Smooth muscle cell (in vitro differentiated cells): ENCODE measurements around the gene STAT6. TPM values are rescaled to one million over a fixed set of nuclear protein-coding genes. Genes with fewer than 3 reads are reported as not detected.
A peak's percentile ranks its signal among the peaks of the same experiment; 100 is the strongest.

Experiments
- DNase-seq: peaks from one replicate; lab custom pipeline; 2025; ENCODE audit not compliant: unreplicated experiment; lab: John Stamatoyannopoulos, UW
- H2AFZ ChIP-seq: fragments of 200-600 bp; sonication (generic); 2 replicates; pipeline ENCODE4 v1.6.0; 2016; ENCODE audit warnings: antibody characterized with exemption, low read depth, mild to moderate bottlenecking
- H3F3A ChIP-seq: fragments of 200-600 bp; sonication (generic); 2 replicates; pipeline ENCODE4 v1.6.0; 2017; ENCODE audit warnings: antibody characterized with exemption, low read depth
- H3K27ac ChIP-seq: fragments of 200-600 bp; sonication (generic); 2 replicates; pipeline ENCODE4 v1.5.1; 2016; ENCODE audit warnings: low read depth, mild to moderate bottlenecking
- H3K27me3 ChIP-seq: fragments of 200-600 bp; sonication (generic); 2 replicates; pipeline ENCODE4 v1.6.1; 2016; ENCODE audit warnings: low read depth, mild to moderate bottlenecking
- H3K36me3 ChIP-seq: fragments of 200-600 bp; sonication (generic); 2 replicates; pipeline ENCODE4 v1.5.1; 2016; ENCODE audit warnings: low read depth
- H3K4me1 ChIP-seq: fragments of 200-600 bp; sonication (generic); 2 replicates; pipeline ENCODE4 v1.5.1; 2016; ENCODE audit warnings: low read depth
- H3K4me2 ChIP-seq: fragments of 200-600 bp; sonication (generic); 2 replicates; pipeline ENCODE4 v1.6.0; 2016; ENCODE audit warnings: mild to moderate bottlenecking
- H3K4me3 ChIP-seq: fragments of 200-600 bp; sonication (generic); 2 replicates; pipeline ENCODE4 v1.5.1; 2016; ENCODE audit warnings: mild to moderate bottlenecking
- H3K79me2 ChIP-seq: fragments of 200-600 bp; sonication (generic); 2 replicates; pipeline ENCODE4 v1.6.0; 2016; ENCODE audit warnings: low read depth, mild to moderate bottlenecking
- H3K9ac ChIP-seq: fragments of 200-600 bp; sonication (generic); 2 replicates; pipeline ENCODE4 v1.6.0; 2016; ENCODE audit warnings: low read depth
- H3K9me3 ChIP-seq: fragments of 200-600 bp; sonication (generic); replicated peaks from 2 replicates; pipeline ENCODE4 v1.5.1; 2016; ENCODE audit warnings: low read depth
- H4K20me1 ChIP-seq: fragments of 200-600 bp; sonication (generic); 2 replicates; pipeline ENCODE4 v1.6.0; 2016; ENCODE audit warnings: low read depth
- WGBS: methylation state at CpG from one replicate; pipeline ENCODE4 v1.1.7; 2016; ENCODE audit warnings: low lambda C conversion rate; 5-methylcytosine and 5-hydroxymethylcytosine counted together
- polyA plus RNA-seq: library from polyadenylated mRNA; unstranded; fragments of >200 nt; fragmentation: Nextera tagmentation; extraction: Ambion mirVana; gene quantifications from 2 replicates; pipeline ENCODE4 v1.2.1, GENCODE V29; 2016
- total RNA-seq: library from RNA; depleted of rRNA; stranded (reverse); fragments of >200 nt; gene quantifications from 2 replicates; pipeline ENCODE4 v1.2.3, GENCODE V29; 2014
- TF ChIP-seq, protein P1 (sequence below): fragments of 200-600 bp; sonication (generic); IDR thresholded peaks from 2 replicates; pipeline ENCODE4 v1.5.1; 2017; ENCODE audit warnings: borderline replicate concordance, mild to moderate bottlenecking, antibody characterized with exemption; ENCODE audit not compliant: insufficient read depth, poor library complexity, severe bottlenecking

The STAT6 gene
- total and polyA plus RNA-seq, 2 experiments from 2014 or later = 38.7 to 39.1 TPM

DNA sequence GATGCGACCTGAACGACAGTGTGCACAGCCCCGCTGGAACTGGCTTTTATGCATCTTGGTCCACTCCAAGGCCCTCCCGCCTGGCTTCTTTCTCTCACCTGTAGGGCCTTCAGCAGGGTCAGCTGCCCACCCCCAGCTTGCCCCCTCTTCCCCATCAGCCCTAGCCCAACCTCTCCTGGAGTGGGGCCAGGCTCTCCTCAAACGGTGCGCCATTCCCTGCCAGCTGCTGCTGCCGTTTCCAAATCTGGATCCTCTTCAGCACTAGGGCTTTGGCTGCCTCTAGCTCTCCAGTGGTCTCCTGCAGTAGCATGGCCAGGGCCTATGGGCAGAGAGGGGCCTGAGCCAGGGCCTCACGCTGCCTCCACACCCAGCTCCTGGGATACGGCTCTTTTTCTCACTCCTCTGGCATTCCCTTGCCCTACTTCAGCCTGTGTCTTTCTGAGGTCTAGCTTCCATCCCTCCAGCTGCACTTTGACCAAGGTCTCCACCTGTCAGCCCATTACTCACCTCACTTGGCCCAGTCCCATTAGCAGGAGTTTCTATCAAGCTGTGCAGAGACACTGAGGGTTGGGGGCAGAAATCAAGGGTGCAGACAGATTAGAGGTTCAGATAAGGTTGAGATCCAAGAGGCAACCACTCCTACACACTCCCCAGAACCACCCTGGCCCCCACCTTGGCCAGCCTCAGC is 5.0 kb downstream of the STAT6 start:
- no peak overlapping the region for H3K4me2 ChIP-seq
- no peaks in the 10 kb centered on the region for H3K27me3 ChIP-seq
- H3K27ac ChIP-seq = no peak overlapping the region
- peaks cover 18% of the 10 kb centered on the region for H3K79me2 ChIP-seq
- no peak for DNase-seq
- H3K9me3 ChIP-seq = no peaks in the 10 kb centered on the region
- TF ChIP-seq, protein P1, sequence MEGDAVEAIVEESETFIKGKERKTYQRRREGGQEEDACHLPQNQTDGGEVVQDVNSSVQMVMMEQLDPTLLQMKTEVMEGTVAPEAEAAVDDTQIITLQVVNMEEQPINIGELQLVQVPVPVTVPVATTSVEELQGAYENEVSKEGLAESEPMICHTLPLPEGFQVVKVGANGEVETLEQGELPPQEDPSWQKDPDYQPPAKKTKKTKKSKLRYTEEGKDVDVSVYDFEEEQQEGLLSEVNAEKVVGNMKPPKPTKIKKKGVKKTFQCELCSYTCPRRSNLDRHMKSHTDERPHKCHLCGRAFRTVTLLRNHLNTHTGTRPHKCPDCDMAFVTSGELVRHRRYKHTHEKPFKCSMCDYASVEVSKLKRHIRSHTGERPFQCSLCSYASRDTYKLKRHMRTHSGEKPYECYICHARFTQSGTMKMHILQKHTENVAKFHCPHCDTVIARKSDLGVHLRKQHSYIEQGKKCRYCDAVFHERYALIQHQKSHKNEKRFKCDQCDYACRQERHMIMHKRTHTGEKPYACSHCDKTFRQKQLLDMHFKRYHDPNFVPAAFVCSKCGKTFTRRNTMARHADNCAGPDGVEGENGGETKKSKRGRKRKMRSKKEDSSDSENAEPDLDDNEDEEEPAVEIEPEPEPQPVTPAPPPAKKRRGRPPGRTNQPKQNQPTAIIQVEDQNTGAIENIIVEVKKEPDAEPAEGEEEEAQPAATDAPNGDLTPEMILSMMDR = no peak
- WGBS = 96% methylated on average over 9 of the region's 9 CpGs
- peaks cover 18% of the 10 kb centered on the region for H3K4me1 ChIP-seq
- no peak overlapping the region for H3K9ac ChIP-seq
- H3K4me3 ChIP-seq = no peak overlapping the region
- no peak overlapping the region for H2AFZ ChIP-seq
- no peaks in the 10 kb centered on the region for H3K36me3 ChIP-seq
- peaks cover 2% of the 10 kb centered on the region for H3F3A ChIP-seq
- peaks cover 27% of the 10 kb centered on the region for H4K20me1 ChIP-seq

DNA sequence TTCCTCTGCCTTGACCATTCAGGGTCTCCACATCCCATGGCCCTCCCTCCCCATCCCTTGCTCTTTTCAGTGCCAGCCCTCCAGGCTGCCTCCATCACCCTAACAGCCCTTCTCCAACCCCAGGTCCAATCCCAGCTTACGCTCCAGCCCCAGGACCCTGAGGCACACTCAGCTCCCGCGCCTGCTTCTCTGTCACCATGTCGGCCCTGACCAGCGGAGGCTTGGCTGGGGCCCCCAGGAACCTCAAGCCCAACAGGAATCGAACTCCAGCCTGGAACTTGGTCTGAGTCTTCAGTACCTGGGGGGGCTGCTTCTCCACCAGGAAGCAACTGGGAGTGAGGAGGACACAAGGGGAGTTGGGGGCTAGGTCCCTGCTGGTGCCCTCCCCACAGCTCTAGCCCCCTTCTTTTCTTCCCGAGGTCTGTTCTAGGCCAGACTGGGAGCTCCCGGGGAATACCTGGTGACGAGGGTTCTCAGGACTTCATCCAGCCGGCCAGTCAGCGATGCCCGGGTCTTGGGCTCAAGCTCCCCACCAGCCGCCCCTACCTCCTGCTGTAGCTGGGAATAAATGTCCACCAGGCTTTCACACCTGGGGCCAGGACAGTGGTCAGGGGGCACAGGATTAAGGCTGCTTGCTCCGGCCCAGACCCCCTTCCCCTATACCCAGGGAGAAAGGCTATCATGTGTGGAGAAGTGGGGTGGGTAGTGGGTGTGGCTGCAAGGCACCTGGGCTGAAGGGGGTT is 6.0 kb downstream of the STAT6 start:
- peaks cover 18% of the 10 kb centered on the region for H3K79me2 ChIP-seq
- no peak for DNase-seq
- 98% methylated on average over 14 of the region's 14 CpGs for WGBS

DNA sequence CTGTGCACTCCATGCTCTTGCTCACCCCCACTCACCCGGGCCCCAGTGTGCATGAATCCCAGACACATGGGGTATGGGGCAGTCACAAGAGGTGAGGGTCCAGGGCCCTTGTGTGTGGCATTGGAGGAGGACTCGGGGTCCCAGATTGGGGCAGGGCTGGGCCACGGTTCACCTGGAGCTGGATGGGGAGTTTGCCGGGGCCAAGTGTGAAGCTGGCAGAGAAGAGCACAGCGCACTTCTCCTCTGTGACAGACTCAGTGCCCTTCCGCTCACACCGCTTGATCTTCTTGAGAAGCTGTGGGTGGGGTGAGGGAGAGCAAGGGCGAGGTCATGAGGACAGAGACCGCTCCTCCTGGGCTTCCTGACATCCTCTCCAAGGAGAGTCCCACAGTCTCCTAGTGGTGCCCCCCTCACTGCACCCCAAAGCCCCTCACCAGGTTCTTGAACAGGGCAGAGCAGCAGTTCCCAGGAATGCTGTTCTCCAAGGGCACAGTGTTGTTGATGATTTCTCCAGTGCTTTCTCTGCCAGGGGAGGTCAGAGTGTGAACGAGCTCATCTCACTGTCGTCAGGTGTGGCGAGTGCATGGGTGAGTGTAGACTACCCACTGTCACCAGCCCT is 6.8 kb downstream of the STAT6 start:
- no peak for DNase-seq
- WGBS = 97% methylated on average over 12 of the region's 12 CpGs
- no peak overlapping the region for H3K9ac ChIP-seq
- H3K4me3 ChIP-seq = no peak overlapping the region
- TF ChIP-seq, protein P1 = no peak
- no peaks in the 10 kb centered on the region for H3K36me3 ChIP-seq
- no peaks in the 10 kb centered on the region for H3K27me3 ChIP-seq
- no peak overlapping the region for H2AFZ ChIP-seq
- peak overlapping the region; percentile 0 for H3K27ac ChIP-seq
- no peaks in the 10 kb centered on the region for H3K9me3 ChIP-seq
- peaks cover 24% of the 10 kb centered on the region for H4K20me1 ChIP-seq
- no peak overlapping the region for H3K4me2 ChIP-seq
- peaks cover 10% of the 10 kb centered on the region for H3K79me2 ChIP-seq
- H3F3A ChIP-seq = no peaks in the 10 kb centered on the region
- peaks cover 5% of the 10 kb centered on the region for H3K4me1 ChIP-seq

More for the DNA sequence above, 6.0 kb downstream of the STAT6 start:
- Histone ChIP-seq H3K27me3 (no peaks in the 10 kb centered on the region), H2AFZ (no peak overlapping the region), H3K4me3 (no peak overlapping the region), H3K9me3 (no peaks in the 10 kb centered on the region), H4K20me1 (peaks cover 27% of the 10 kb centered on the region), H3K9ac (no peak overlapping the region), H3K4me1 (peaks cover 11% of the 10 kb centered on the region), H3K4me2 (no peak overlapping the region), H3K36me3 (no peaks in the 10 kb centered on the region), H3F3A (no peaks in the 10 kb centered on the region), H3K27ac (no peak overlapping the region)
- TF ChIP-seq, protein P1 = no peak
